ENCODE measurements around the gene DBN1. TPM values are rescaled to one million over a fixed set of nuclear protein-coding genes. Genes with fewer than 3 reads are reported as not detected.

The DBN1 gene
- total and polyA plus RNA-seq, 9 donors: 18.4 to 91.6 (median 55.7) TPM

- 69 to 80% (median 72%) methylated on average over 4 of the region's 4 CpGs for WGBS, 3 donors
- Histone ChIP-seq H3K36me3 (no peaks in the 10 kb centered on the region), H3K27ac (no peak overlapping the region), H3K9me3 (no peaks in the 10 kb centered on the region), H3K4me1 (ENCODE audit: insufficient read depth) (no peaks in the 10 kb centered on the region), H3K27me3 (no peaks in the 10 kb centered on the region), H3K4me3 (no peak overlapping the region)
- DNase-seq: no peak
- intact Hi-C loops (cut with DNase I): no loop called here
- TF ChIP-seq EP300 (IDR thresholded peaks at IDR 0.05) (no peak), POLR2A (IDR thresholded peaks at IDR 0.05) (no peak), CTCF (IDR thresholded peaks at IDR 0.05) (no peak)
These were observed 35.8 kb downstream of the DBN1 start for GRCh38 chr5:177437623-177438022.

GRCh38 chr5:177435847-177436536 lies 37.4 kb downstream of the DBN1 start:
- H3K36me3 ChIP-seq: no peaks in the 10 kb centered on the region
- 93 to 94% (median 94%) methylated on average over 37 of the region's 37 CpGs for WGBS, 3 donors
- no peaks in the 10 kb centered on the region for H3K9me3 ChIP-seq
- DNase-seq: peak in 1 of 5 donors; percentile 28
- H3K27ac ChIP-seq: no peak overlapping the region
- no peaks in the 10 kb centered on the region for H3K27me3 ChIP-seq
- H3K4me1 ChIP-seq (ENCODE audit: insufficient read depth): no peaks in the 10 kb centered on the region
- no peak overlapping the region for H3K4me3 ChIP-seq
- intact Hi-C loops (cut with DNase I): no loop called here
- TF ChIP-seq POLR2A (IDR thresholded peaks at IDR 0.05): no peak
- no peak for TF ChIP-seq EP300 (IDR thresholded peaks at IDR 0.05)
- TF ChIP-seq CTCF (IDR thresholded peaks at IDR 0.05): no peak

GRCh38 chr5:177434942-177435738 lies 38.3 kb downstream of the DBN1 start:
- Histone ChIP-seq H3K27ac (no peak overlapping the region), H3K4me1 (ENCODE audit: insufficient read depth) (no peaks in the 10 kb centered on the region), H3K9me3 (no peaks in the 10 kb centered on the region), H3K27me3 (no peaks in the 10 kb centered on the region), H3K4me3 (no peak overlapping the region), H3K36me3 (no peaks in the 10 kb centered on the region)
- intact Hi-C loops (cut with DNase I): no loop called here
- WGBS, 3 donors: 74 to 82% (median 76%) methylated on average over 20 of the region's 20 CpGs
- no peak for TF ChIP-seq POLR2A (IDR thresholded peaks at IDR 0.05)
- TF ChIP-seq CTCF (IDR thresholded peaks at IDR 0.05): no peak
- TF ChIP-seq EP300 (IDR thresholded peaks at IDR 0.05): no peak
- no peak for DNase-seq

- H3K27ac ChIP-seq: no peak overlapping the region
- no peaks in the 10 kb centered on the region for H3K4me1 ChIP-seq (ENCODE audit: insufficient read depth)
- no peak for DNase-seq
- H3K9me3 ChIP-seq: no peaks in the 10 kb centered on the region
- H3K27me3 ChIP-seq: no peaks in the 10 kb centered on the region
- no peak overlapping the region for H3K4me3 ChIP-seq
- intact Hi-C loops (cut with DNase I): no loop called here
- WGBS, 3 donors: 83 to 91% (median 88%) methylated on average over 8 of the region's 8 CpGs
- no peak for TF ChIP-seq POLR2A (IDR thresholded peaks at IDR 0.05)
- TF ChIP-seq EP300 (IDR thresholded peaks at IDR 0.05): no peak
- TF ChIP-seq CTCF (IDR thresholded peaks at IDR 0.05): no peak
- no peaks in the 10 kb centered on the region for H3K36me3 ChIP-seq
These were observed 39.0 kb downstream of the DBN1 start for GRCh38 chr5:177434437-177434836.

Measured in ovary (tissue), 9 donors.